ENCODE measurements around the gene ABCA3.
"Not testable (repeated sequence)": the region's sequence is repeated elsewhere in the genome, so short reads cannot be mapped to it uniquely, and the experiment has no call there.

Gene ABCA3

DNA sequence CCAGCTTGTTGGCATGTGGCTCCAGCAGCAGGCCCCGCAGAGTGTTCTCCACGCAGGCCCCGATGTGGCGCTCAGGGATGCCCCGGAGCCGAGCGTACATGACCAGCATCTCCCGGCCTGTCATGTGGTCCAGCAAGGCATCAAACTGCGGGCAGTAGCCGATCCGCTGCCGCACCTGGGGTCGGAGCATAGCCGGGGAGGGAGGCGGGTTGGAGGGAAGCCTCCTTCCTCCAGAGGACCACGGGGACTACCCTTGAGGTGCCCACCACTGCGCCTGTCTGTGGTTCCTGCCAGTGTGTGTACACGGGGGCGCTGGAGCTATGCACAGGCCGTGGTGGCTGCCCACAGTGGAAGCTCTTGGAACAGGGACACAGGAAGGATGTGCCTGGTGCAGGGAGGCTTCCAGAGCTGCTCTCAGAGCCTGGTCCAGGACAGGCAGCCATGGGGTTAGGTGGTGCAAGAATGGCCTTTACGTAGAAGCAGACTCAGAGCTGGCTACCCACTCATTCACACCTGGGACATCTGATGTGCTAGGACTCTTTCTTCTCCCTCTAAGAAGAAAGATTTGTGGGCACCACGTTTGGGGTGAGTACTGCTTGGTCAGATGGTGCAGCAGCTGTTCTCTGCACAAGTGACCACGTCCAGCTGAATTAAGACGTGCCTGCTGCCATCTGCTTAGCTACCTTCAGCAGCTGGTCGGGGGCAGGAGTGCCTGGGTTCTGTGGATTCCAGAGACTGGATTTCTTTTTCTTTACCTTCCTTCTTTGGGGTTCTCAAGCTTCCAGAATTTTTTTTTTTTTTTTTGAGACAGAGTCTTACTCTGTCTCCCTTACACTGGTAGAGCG lies 61.4 kb downstream of the ABCA3 start:
- no peak for DNase-seq (ENCODE audit: low spot score)

DNA sequence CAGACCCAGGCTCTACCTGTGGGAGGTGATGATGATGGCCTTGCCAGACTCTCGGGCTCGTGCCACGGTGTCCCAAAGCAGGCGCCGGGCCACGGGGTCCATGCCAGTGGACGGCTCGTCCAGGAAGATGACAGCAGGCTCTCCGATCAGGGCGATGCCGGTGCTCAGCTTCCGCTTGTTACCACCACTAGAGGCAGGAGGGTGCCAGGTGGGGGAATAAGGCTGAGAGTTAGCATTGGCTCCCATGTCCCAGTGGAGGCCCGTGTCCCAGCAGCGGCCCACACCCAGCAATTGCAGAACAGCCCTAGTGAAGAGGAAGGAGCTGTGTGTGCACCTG lies 62.3 kb downstream of the ABCA3 start:
- no peak for DNase-seq (ENCODE audit: low spot score)

DNA sequence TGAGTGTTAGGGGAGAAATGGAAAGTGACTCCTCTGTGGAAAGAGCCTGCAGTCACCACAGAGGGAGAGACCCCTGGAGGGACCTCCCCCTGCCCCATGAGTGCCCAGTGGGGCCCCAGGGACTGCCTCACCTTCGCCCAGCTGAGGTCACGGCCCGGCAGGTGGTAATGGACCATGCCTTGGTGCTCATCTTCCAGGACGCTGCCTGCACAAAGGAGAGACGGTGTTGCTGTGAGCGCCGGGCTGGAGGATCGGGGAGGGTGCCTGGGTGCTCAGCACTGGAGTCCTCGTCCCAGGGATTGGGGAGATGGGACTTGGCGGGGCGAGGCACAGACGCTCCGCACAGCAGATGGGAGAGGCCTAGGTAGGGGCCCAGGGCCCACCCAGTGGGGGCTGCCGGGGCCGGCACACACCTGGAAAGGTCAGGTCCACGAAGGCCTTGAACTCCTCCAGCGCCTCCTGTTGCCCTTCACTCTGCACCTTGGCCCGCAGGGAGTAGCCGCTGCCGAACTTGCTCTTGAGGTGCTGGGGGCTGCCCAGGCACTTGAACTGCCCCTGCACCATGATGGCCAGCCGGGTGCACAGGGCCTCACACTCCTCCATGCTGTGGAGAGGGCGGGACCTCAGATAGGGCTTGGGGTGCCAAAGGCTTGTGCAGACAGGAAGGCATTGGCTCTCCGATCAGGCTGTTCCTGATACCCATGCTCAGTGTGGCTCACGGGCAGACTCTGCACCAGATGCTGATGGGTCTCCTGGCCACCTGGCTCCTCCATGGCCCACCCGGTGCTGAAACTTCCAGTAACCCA lies 62.9 kb downstream of the ABCA3 start:
- no peak for DNase-seq (ENCODE audit: low spot score)

DNA sequence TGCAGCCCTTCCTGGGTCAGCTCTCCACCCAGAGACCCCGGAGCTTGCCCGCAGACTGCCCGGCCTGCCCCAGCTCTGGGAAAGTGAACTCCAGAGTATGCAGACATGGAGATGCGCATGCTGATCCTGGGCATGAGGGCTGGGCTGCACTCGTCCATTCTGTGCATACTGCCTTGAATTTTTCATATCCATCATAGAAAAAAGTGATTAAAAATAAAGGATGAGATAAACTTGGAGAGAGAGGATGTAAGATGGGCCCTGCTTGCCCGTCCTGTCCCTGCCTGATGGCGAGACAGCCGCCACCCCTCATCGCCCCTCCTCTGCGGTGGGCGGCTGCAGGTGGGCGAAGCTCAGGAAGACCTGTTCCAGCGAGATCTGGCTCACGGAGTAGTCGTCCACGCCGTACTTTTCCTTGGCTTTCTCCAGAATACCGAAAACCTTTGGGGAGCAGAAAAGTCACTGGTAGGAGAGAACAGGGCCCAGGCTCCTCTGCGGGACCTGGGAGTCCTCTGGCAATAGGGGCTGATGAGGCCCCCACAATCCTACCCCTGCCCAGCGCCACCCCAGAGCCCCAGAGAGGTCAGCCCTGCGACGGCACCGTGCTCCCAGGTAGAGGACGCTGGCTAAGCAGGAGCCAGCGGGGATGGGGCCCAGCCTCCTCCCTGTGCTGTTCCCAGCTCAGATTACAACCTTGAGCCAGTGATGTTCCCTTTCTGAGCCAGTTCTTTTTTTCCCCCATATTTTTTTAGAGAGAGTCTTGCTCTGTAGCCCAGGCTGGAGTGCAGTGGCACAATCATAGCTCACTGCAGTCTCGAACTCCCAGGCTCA lies 63.9 kb downstream of the ABCA3 start:
- DNase-seq (ENCODE audit: low spot score), result no peak

DNA sequence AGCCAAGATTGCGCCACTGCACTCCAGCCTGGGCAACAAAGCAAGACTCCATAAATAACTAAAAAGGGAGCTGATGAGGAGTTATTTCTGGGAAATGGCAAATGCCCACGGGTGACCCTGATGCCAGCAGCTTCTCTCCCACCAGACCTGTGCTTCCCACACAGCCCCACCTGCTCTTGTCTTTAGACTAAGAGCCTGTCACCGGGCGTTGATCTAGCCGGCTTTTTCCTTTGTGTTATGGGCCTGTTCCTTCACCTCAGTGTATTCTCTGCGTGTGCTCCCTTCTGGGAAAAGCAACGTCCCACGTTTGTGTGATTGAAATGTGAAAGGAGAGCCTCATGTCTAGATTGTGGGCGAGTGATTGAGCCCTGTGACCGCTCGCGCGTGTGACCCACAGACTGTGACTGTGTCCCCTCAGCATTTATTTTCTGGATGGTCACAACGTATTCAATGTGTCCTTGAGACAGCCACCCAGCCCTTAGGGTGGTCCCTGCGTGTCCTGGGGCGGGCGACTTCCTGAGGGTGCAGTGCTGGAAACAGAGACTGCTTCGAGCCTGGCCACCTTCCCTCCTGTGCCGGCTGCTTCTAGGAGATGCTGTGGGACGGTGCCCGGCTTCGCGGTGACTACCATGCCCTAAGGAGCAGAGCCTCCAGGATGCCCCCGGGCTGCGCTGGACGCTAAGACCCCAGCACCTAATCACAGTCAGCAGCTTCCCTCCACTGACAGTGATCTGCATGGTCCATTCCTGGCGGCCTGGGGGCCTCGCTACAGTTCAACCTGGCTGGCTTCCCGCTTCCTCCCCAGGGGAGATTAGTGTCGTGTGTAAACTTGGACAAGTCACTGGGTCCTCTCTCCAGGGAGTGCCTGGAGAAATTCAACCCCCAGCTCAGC lies 64.8 kb downstream of the ABCA3 start:
- DNase-seq (ENCODE audit: low spot score), result no peak

DNA sequence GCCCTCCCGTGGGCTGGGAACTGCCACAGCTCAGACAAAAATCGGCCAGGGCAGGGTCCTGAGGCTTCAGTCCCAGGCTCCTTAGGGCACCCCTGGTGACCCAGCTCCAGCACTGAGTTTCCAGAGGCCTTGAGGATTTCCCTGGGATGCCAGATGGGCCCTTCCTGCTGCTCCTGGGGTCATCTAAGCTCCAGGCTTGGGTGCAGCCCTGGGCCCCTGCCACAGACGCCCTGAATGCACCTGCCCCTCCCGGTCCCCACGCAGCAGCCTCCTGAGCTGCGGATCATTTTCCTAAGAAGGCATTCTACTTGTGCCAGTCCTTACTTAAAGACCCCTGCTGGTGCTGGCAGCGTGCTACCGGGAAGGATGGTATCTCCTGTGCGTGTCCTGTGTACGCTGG lies 66.6 kb downstream of the ABCA3 start:
- DNase-seq (ENCODE audit: low spot score), result no peak

DNA sequence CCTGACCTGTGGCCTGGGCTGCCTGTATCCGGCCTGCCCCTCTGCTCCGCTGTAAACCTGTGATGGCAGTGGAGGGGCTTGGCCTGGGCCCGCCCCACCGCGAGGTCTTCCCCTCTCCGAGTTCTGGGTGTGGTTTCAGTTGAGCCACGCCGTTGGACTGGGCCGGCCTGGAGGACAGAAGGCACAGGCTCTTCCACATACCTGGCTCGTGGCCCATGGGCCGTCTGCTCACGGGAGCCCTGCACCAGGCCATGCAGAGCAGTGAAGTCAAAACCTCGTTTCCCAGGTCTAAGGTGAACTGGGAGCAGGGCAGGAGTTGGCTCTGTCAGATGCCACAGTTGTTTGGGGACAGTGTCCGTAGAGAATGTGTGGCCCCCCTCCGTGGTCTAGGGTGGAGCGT lies 67.0 kb downstream of the ABCA3 start:
- no peak for DNase-seq (ENCODE audit: low spot score)

DNA sequence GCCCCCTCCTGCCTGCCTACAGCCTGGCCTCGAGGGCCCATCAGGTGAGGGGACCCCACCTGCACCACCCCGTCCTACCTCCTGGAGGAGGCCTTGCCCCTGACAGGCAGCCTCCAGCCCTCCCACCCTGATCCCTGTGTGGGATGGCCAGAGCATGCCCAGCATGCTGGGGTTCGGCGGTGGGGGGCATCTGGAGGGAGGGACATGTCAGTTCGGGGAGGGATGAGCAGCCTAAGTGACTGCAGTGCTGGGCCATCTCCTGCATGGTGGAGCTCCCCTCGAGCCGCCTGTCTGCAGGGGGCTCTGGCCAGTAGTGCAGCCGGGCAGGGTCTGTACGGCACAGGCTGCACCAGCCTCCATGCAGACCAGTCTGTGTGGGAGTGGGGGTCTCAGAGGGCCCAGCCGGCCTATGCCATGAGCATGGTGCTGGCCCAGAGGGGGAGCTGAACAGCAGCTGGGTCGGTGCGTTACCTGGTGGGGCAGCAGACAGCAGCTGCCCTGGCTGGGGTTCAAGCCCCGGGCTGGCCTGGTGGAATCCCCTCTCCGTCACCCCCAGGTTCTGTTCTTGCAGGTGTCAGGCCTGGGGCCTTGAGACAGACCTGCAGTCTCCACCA lies 68.6 kb downstream of the ABCA3 start:
- DNase-seq (ENCODE audit: low spot score), result no peak

DNA sequence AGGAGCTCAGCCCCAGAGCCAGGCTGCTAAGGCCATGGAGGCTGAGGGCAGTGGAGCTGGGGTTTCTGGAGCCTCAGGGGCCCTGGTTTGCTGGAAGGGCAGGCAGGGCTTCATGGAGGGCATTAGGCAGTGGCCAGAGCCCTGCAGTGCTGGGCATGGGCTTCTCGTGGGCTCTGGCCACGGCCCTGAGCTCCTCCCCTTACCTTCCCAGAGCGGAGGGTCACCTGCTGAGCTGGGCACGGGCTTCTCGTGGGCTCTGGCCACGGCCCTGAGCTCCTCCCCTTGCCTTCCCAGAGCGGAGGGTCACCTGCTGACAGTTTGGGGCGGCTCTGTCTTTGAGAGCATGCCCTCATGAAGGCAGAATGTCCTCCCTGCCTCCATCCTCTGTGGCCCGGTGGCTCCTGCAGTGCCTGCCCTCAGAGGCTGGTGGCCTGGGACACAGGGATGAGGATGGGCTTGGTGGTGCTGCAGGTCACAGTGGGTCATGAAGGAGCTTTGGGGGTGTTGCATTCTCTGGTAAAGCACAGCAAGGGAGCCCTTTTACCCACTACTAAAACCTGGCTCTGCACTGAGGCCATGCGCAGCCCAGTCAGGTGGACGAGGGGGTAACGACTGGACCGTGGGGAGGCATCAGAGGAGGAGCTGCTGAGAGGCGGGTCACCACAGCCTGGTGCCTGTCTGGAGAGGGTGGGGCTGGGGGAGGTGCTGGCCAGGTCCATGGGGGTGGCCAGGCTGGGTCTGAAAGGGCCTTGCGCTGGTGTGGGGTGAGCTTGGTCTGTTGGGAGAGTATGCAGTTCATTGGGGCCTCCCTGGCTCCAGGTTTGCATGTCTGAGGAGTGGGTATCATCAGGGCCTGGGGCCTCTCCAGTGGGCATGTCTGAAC lies 69.7 kb downstream of the ABCA3 start:
- no peak for DNase-seq (ENCODE audit: low spot score)

DNA sequence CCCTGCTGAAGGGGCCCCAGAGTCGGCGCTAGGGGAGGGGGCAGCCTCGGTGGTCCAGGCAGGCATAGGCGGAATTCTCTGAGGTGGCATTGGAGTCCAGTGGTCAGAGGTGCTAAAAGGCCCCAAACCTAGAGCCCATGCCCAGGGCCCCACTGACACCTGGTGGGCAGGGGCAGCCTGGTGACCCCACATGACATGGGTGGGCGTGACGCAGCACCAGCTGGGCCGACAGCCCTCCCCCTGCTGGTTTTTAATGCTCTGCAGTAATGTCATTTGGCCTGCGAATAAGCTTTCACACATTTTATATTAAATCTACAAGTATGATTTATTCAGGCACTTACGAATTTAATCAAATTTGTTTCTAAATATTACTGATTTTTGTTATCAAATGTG lies 70.5 kb downstream of the ABCA3 start:
- DNase-seq (ENCODE audit: low spot score), result no peak

DNA sequence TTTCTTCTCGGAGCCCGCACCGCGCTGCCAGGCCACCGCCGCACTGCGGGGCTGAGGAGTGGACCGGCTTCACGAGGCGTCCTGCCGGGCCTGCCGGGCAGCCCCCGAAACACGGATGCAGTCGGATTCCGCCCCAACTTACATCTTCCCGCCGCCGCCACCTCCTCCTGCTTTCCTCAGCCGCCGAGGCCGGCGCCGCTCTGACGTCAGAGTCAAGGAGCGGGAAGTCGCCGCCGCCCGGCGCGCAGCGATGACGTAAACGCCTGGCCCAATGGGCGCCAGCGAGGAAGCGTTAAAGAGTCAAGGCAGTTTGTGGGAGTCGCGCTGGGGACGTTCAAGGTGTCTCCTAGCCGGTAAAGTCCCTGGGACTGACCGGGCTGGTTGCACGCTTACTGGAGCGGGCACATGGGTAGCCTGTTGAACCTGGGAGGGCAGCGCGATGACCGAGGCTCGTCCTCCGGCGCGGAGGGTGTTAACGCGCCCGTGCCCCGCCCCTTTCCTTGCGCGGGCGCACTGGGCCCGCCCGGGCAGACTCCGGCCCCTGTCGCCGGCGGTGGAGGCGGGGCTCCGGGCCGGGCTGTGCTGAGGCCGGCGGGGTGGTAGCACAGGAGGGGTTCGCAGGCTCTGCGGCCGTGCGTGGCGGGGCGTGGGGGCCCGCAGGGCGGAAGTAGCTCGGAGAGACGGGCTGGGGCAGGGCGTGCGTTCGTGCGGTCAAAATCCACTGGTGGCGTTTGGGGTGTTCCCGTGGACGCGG lies 72.4 kb downstream of the ABCA3 start, which contains the start of gene RNPS1:
Gene RNPS1, minus strand, starts transcription at position 214 of the 754 bp plus-strand sequence. CDS start 3,483 bp downstream, outside the sequence.
- DNase-seq (ENCODE audit: low spot score), result peak; percentile 93

DNA sequence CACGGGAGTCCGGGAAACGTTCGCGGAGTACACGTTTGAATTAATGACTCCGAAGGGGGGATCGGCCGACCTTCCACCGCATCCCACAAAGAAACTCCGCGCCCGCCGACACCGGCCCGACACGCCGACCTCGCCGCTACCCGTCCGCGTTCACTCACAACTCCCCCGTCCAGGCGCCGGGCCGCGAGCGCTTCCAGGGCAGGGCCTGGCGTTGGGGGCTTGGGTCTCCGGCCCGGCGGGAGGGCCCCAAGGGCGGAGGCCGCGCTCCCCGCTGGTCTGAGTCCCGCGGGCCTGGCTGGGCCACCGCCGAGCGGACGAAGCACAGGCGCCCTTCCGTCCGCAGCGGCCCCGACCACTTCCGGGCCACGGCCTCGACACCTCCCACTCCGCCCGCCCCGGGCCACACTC lies 73.0 kb downstream of the ABCA3 start:
- not testable (repeated sequence) for DNase-seq (ENCODE audit: low spot score)

DNA sequence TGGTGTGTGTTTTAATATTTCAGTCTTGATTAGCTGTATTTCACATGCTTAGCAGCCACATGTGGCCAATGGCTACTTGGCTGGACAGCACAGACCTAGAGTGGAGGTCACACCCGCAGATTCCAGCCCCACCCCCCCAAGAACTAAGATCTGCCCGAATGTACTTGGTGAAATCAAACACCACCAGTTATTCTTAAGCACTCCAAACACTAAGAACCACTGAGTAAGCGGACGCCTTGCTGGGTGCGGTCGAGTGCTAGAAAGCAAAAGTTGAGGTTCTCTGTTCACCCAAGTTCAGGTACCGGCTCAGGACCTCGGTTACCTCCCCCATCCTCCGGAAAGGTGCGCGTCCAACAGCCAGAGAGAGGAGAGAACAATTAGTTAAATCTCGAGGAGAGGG lies 73.6 kb downstream of the ABCA3 start:
- DNase-seq (ENCODE audit: low spot score), result not testable (repeated sequence)

DNA sequence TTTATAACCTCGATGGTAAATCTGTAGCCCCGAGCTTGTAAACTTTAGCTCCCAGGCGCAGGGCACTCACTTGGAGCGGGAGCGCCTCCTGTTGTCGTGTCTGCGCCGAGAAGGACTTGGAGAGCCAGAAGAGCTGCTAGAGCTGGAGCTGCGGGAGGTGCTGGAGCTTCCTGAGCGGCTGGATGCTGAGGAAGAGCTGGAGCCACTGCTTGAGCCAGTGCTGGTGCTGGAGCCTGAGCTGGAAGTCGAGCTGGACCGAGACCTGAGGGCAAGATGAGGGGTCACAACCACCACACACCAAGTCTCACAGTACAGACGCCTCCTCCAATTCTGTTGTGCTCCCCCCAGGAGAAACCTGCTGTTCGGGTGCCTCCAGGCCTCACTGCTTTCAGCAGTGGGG lies 77.5 kb downstream of the ABCA3 start:
- not testable (repeated sequence) for DNase-seq (ENCODE audit: low spot score)

DNA sequence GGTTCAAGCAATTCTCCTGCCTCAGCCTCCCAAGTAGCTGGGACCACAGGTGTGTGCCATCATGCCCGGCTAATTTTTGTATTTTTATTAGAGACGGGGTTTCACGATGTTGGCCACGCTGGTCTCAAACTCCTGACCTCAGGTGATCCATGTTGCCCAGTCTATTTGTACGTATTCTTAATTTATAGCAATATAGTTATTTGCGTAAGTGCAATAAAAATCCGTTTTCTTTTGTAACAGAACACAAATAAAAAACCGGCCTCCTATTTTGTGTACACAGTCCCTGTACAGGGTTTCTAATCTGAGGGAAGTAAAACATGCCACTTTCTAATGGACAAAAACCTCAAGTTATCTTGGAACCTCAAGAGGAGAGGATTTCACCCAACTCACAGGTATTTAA lies 80.3 kb downstream of the ABCA3 start:
- no peak for DNase-seq (ENCODE audit: low spot score)

DNA sequence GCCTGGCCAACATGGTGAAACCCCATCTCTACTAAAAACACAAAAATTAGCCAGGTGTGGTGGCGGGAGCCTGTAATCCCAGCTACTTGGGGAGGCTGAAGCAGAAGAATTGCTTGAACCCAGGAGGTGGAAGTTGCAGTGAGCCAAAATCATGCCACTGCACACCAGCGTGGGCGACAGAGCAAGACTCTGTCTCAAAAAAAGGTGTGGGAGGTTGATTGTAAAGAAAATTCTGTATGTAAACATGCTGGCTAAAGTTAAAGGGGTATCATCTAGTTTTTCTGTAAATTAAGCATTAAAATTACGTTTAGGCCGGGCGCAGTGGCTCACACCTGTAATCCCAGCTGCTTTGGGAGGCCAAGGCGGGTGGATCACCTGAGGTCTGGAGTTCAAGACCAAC lies 82.0 kb downstream of the ABCA3 start:
- not testable (repeated sequence) for DNase-seq (ENCODE audit: low spot score)

DNA sequence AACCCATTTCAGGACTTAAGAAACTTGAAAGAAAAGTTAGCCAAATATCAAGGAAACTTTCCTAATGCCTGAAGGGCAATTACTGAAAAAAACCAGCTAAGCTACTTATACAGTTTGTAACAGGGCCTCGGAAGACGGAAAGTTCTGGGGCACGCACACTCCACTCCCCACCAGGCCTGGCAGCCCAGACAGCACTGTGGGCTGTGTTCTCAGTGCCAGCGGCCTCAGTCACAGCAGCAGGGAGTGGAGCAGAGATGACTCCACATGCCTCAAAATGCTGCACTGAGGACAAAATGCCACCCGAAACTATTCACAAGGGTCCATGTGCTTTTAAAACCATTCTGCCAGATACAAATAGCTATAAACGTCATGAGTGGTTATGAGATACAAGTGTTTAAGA lies 82.8 kb downstream of the ABCA3 start:
- DNase-seq (ENCODE audit: low spot score), result no peak

DNA sequence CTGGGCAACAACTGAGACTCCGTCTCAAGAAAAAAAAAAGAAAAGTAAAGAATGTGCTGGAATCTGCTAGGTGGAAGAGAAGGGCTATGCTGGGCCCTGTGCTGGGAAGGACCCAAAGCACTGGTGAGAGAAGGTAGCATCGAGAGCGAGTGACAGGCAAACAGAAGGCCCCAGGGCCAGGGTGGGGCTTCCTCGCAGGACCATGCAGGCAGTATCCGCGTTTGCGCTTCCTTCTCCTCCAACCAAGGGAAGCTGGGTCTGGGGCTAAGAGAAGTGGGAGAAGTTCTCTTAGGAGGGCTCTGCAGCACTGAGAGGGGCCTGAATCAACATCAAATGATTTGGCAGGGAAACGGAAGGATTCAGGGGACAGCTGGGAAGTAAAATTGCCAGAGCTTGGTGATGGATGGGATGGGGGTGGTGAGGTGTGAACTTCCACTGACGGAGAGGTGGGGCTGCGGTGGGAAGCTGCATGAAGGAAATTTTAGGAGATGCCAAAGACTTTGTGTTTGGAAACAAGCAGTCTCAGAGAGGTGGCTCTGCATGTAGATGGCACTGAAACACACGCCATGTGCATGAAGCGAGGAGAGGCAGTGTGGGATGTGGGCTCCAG lies 83.9 kb downstream of the ABCA3 start:
- DNase-seq (ENCODE audit: low spot score), result no peak

DNA sequence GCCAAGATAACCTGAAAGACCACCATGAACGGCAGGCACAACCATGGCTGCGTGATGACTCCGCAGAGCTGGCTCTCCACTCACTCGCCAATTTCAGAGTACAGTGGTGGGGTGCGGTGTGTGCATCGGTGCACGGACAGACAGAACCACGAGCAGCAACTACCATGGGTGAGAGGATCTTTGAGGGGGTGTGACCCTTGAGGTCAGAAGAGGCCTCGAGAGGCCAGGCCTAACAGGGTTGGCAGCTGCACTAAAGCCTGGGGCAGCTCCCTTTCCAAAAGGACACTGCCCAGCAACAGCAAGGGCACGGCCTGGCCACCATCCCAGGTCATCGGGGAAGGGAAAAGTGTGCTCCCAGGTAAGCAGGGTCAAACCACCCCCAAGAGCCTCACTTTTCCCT lies 87.2 kb downstream of the ABCA3 start:
- DNase-seq (ENCODE audit: low spot score), result no peak
